HG03342 (cell line): ENCODE measurements around the gene TP53BP1.

Source experiments
- ATAC-seq: cut with Tn5 transposase; IDR thresholded peaks from one replicate; pipeline ENCODE4 v1.9.1; 2021; ENCODE audit warnings: mild to moderate bottlenecking, moderate library complexity; ENCODE audit not compliant: unreplicated experiment

Gene TP53BP1

DNA sequence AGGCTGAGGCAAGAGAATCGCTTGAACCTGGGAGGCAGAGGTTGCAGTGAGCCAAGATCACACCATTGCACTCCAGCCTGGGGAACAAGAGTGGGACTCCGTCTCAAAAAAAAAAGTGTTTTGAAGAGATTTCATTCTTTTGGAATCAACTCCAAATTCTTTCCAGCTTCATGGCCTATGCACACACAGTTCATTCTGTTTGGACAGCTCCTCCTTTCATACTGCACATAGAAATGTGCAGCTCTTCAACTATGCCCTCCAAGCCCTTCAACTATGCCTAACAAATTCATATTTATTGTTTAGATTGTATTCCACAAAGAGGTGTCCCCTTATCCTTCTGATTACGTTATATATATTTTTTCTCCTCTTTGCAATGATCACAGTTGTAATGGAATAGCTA is 4.2 kb downstream of the TP53BP1 start:
- no peak for ATAC-seq

DNA sequence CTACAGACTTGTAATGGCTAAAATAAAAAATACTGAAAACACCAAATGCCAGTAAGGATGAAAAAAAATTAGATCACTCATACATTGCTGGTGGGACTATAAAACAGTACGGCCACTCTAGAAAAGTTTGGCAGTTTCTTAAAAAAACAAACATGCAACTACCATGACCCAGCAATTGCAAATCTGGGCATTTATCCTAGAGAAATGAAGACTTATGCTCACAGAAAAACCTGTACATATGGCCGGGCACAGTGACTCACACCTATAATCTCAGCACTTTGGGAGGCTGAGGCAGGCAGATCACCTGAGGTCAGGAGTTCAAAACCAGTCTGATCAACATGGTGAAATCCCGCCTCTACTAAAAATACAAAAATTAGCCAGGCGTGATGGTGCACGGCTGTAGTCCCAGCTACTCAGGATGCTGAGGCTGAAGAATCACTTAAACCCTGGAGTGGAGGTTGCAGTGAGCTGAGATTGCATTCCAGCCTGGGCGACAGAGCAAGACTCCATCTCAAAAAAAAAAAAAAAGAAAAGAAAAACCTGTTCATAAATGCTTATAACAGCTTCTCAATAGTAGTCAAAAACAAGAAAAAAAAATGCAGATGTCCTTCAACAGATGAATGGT is 5.6 kb downstream of the TP53BP1 start:
- ATAC-seq = no peak

DNA sequence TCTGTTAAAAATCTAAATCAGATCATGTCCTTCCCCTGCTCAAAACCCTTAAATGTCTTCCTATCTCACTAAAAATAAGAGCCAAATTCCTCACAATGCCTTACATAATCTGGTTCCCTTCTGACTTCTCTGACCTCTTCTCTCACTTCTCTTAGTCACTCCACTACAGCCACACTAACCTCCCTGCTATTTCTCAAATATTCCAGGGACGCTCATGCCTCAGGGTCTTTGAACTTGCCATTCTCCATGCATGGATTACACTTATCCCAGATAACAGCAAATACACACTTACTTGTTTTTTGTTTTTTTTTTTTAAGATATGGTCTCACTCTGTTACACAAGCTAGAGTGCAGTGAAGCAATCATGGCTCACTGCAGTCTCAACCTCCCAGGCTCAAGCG is 8.5 kb downstream of the TP53BP1 start:
- ATAC-seq = no peak

DNA sequence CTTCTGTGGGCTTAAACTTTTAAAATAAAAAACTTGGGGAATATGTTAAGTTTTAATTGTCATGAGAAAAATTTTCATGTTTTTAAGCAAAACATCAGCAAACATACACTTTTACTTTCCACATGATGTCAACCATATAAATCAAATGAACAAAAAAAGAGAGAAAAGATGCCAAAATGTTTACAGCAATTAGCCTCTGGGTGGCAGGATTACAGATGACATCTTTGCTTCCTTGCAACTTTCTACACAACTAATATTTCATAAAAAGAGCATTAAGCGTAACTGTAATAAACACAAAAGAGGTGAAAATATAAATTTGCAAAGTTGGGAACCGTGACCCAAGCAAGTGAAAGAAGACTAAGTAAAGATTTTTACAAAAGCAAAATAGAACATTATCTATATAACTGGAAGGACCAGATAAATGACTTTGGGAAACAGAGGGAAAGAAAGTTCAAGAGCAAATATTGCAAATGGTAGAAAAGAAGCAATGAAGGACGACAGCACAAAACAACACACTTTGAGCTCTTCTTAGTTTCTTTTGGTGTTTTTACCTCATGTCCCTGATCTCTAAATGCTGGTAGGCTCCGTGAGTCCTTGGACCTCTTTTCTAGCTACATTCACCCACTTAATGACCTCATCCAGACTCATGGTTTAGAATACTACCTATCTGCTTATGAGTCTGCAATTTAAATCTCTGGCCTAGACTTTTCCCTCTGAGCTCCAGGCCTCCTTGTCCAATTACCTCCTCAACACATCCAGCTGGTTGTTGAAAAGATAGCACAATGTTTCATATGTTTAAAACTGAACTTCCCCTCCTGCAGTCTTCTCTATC is 9.4 kb downstream of the TP53BP1 start:
- no peak for ATAC-seq

DNA sequence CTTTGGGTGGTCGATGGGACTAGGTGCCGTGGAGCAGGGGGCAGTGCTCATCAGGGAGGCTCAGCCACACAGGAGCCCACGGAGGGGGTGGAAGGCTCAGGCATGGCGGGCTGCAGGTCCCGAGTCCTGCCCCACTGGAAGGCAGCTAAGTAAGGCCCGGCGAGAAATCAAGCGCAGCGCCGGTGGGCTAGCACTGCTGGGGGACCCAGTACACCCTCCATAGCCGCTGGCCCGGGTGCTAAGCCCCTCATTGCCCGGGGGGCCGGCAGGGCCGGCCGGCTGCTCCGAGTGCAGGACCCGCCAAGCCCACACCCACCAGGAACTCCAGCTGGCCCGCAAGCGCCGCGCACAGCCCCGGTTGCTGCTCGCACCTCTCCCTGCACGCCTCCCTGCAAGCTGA is 19.1 kb downstream of the TP53BP1 start:
- no peak for ATAC-seq

DNA sequence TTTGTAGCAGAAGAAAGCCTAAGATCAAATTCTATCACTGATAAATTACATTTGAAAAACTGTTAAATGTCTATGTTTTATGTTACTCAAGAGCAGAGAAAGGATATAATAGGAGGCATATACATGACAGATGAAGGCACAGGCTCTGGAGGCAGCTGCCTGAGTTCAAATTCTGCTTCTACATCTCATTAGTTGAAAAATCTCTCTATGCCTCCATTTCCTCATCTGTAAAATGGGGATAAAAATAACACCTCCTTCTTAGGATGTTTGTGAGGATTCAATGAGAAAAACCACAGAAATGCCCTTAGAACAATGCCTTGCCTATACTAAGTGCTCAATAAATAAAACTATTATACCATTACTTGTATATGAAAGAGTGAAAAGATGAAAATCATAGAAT is 21.0 kb downstream of the TP53BP1 start:
- ATAC-seq = no peak

DNA sequence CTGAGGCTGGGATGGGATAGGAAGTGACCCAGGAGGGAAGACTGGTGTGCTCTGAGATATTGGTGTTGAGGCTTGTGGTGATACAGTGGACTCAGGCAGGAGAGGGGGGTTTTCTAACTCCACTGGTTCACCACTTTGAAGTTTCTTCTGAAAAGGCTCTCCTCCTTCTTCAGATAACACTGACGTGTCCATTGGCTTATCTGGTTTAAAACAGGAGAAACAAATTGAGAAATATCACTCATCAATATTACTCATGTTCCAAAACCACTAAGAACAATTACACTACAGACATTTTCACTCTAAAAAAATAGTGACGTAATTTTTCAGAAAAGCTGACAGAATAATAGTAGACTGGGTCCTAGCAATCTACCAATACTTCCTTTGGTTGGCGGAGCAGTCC is 23.1 kb downstream of the TP53BP1 start:
- ATAC-seq = no peak

DNA sequence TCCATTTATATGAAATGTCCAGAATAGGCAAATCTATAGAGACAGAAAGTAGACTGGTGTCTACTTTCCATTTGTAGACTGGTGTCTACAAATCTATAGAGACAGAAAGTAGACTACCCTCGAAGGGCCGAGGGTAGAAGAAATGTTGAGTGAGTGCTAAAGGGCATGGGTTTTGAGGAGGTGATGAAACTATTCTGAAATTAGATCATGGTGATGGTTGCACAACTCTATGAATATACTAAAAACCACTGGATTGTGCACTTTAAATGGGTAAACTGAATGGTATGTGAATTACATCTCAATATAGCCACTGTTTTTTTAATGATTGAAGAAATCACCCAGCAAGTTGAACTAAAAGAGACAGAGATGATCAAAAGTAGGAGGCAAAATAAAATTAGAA is 27.9 kb downstream of the TP53BP1 start:
- ATAC-seq = no peak

DNA sequence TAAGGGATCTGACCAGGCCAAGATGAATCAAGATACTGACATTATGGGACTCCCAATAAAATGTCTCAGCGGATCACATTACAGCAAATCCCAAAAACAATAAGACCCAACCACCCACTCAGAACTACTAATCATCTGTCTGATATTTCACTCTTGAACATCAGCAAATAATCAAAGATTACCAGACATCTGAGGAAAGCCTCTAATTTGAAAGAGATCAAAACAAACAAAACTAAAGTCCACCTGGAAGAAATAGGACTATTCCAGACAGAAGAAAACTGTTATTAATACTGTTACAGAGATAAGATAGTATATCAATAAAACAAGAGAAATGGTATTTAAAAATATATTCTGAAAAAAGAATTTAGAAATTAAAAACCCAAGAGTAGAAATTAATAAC is 29.0 kb downstream of the TP53BP1 start:
- no peak for ATAC-seq

DNA sequence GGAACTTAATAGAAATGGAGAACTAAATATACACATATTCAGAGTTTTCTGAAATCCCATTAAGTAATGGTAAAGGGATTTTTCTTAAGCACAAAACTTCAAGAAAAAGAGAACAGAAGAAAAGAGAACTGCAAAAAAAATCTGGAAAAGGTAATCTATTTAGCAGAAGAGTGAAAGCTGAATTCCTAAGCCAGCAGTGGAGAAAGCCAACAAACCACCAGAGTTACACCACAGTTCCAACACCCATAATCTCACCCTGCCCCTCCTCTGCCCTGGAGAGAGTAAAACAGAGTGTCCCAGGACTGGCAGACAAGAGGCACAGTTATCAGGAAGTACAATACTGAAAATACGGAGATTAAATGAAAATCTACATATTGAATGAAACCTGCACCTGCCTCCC is 29.4 kb downstream of the TP53BP1 start:
- no peak for ATAC-seq

DNA sequence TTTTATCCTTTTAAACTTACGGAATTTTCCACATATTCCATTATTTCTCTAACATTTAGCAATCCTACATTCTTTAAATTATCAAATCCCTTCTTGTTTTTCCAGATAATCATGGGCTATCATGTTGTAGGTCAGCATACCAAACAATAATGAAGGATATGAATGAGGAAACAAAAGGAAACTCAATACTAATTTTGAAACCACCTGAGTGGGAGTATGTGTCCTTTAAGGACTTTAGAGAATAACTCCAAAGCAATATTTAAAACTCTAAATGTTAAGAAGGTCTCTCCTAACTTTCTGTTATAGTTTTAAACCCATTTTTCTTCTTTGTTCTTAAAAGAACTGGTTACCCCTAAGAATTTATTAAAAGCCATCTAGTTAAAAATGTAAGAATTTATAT is 43.0 kb downstream of the TP53BP1 start:
- ATAC-seq = no peak

DNA sequence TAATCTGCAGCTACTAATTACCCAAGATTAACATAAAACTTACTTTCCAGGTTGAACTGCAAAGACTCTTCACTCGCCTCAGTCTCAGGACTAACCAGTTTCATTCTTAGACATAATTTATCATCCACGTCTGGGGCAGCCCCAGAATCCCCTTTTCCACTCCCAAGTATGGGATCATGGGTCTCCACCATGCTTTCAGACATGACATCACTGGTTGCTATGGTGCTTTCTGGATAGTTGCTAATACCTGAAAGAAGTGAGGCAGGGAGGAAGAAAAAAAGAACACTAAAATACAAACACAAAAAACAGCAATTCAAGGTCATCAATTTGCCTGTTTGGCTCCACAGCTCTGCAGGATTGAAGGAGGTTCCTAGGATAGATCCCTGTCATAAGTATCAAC is 46.6 kb downstream of the TP53BP1 start:
- ATAC-seq = no peak

DNA sequence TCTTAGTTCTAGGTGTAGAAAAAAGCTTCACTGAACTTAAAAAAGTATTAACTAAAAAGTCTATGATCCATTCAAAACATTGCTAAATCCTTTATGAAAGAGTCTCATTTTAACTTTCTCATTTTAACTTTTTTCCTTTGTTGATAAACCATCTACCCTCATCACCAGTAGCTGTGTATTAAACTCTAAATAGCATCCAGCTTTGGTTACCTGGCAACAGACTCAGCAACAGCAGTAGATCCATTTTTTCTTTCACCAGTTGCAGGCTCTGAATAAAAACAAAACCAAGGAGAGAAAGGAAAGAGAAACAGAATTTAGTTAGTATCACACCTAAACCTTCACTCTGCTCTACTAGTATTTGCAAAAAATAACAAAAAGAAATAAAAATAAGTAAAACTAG is 51.6 kb downstream of the TP53BP1 start:
- no peak for ATAC-seq

DNA sequence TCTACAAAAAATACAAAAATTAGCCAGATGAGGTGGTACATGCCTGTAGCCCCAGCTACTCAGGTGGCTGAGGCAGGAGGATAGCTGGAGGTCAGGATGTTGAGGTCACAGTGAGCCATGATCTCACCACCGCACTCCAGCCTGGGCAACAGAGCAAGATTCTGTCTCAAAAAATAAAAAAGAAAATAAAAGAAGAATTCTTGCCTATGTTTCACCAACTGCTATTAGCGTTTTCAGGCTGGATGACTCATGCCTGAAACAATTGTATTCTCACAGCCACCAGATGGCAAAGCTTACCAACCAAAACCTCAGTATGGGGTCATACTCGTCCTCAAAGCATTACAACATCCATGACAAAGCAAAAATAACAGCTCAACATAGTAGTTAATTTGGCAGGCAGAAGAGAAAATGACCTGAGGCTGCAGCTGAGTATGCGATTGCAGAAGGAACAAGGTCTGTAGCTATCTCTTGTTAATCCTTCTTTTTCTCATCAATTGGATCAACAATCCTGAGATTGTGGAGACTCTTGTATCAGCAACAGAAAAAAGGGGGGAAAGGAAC is 52.2 kb downstream of the TP53BP1 start:
- peak; percentile 66 for ATAC-seq

DNA sequence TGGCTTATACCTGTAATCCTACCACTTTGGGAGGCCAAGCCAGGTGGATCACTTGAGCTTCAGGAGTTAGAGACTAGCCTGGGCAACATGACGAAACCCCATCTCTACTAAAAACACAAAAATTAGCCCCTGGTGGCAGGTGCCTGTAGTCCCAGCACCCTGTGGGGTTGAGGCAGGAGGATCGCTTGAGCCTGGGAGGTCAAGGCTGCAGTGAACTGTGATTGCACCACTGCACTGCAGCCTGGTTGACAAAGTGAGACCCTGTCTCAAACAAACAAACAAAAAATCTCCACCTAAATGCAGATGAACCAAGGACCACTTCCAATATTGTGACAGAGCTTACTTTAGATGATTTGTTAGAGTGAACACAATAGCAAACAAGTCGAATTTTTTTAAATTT is 53.7 kb downstream of the TP53BP1 start:
- no peak for ATAC-seq

DNA sequence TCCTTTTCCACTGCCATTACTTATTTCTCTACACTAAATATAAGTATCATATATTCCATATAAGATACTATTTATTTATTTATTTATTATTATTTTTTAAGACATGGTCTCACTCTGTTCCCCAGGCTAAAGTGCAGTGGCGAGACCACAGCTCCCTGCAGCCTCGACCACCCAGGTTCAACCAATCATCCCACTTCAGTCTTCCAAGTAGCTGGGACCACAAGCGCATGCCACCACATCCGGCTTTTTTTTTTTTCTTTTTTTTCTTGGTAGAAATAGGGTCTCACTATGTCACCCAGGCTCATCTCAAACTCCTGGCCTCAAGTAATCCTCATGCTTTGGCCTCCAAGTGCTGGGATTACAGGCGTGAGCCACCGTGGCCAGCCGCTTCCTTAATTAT is 56.6 kb downstream of the TP53BP1 start:
- ATAC-seq = no peak

DNA sequence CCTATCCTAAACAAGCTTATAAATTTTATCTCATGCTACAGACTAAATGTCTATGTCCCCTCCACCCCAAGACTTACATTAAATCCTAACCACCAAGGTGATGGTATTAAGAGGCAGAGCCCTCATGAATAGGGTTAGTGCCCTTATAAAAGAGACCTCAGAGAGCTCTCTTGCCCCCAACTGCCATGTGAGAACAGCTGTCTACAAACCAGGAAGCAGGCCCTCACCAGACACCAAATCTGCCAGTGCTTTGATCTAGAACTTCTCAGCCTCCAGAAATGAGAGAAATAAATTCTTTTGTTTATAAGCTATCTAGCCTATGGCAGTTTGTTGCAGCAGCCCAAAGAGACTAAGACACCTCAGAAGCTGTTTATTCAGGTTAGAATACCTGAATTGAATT is 58.5 kb downstream of the TP53BP1 start:
- ATAC-seq = no peak

DNA sequence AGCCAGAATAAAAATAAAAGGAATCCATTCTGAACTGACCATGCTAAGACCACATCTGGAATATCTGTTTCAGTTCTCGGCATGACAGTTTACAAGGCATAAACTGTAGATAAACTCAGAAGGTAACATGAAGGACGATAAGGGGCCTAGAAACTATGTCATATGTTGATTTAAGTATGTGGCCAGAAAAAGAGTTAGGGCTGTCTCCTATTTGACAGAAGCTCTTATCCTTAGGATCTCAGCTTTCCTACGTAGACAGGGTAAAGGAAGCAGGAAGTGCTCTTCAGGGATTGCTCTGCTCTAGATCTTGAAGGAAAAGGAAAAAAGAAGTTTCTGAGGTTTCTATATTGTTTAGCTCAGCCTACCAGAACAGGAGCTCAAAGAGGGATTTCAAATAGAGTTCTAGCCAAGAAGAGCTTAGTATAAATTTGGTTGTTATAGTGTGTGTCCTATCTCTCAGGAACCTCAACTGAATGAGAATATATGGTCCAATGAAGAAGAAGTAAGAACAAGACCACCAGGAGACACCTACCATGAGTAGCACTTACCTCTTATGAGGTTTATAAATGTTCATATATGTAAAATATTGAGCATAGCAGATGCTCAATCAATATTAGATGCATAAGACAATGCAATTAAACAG is 59.2 kb downstream of the TP53BP1 start:
- no peak for ATAC-seq

DNA sequence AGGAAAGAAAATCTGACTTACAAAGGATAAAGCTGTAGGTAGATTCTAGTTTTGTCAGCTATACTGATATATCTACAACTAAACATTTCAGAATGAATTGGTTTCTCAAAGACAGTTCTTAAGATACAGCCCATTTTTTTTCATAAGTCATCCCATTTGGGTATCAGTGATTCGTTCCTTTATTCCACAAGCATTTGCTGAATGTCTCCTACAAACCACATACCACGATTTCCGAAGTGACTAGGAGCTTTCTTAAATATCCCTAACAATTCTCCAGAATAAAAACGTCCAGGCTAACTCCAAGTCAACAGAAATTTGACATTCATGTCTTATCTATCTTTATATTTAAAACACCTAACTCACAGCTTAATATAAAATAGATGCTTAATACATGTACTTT is 59.8 kb downstream of the TP53BP1 start:
- no peak for ATAC-seq

DNA sequence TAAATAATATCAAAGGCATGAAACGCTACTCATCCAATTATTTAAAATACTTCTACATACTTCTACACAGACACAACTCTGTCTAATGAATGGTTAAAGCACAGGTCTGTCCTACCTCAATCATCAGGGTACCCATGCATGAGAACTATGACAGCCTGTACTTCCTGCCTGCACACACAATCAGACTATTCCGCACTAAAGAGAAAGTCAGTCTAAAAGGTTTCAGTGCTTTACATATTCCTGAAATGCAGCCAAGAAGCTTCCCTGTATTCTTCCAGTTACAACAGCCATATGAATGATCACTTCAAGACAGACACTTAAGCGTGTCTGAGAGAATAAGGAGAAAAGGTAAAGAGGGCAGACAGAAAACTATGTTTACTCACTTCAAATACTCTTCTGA is 63.3 kb downstream of the TP53BP1 start:
- ATAC-seq = no peak

DNA sequence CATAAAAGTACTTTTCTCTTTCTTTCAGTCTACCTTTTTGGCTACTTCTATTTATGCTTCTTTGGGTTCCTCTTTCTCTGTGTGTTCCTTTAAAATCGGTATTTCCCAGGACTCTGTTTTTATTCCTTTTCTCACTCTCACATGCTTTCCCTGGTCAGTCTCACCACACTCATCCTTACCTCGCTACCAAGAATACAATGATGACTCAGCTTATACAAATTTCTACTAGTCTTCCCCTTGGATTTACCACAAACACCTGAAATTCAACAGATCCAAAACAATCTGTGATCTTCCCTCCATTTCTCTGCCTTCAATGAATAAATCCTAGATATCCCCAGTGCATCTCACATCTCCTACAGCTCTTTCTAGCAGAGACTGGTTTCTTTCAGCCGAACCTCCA is 69.2 kb downstream of the TP53BP1 start:
- ATAC-seq = no peak

DNA sequence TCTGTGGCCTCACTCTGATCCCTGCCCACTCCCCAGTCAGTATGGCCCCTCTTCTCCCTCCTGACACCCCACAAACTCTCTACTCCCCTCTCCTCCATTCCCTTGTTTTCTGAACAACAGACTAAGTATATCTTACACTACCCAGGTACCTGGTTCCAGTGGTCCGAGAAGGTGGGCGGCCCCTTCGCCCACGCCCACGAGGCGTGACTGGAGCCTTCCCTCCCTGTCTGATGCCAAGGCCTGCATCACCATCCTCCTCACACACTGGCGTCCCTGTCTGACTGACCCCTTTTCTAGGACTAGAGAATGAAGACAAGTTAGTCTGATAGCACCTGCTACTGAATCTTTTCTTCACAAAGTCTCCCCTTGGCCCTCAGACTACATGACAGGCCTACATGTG is 72.1 kb downstream of the TP53BP1 start:
- ATAC-seq = no peak
